GM12874 (cell line): ENCODE data around the gene NXPH3.
A peak's percentile ranks its signal among the peaks of the same experiment; 100 is the strongest.

ENCODE experiments used
- CTCF ChIP-seq: IDR thresholded peaks from 2 replicates; pipeline ENCODE4 v1.5.1; 2011; ENCODE audit warnings: low read depth, mild to moderate bottlenecking, control low read depth, low read length, moderate library complexity; ENCODE audit not compliant: insufficient read depth

NXPH3 gene

GRCh38 chr17:49551221-49552069 lies 24.2 kb upstream of the NXPH3 start:
- no peak for TF ChIP-seq CTCF

DNA sequence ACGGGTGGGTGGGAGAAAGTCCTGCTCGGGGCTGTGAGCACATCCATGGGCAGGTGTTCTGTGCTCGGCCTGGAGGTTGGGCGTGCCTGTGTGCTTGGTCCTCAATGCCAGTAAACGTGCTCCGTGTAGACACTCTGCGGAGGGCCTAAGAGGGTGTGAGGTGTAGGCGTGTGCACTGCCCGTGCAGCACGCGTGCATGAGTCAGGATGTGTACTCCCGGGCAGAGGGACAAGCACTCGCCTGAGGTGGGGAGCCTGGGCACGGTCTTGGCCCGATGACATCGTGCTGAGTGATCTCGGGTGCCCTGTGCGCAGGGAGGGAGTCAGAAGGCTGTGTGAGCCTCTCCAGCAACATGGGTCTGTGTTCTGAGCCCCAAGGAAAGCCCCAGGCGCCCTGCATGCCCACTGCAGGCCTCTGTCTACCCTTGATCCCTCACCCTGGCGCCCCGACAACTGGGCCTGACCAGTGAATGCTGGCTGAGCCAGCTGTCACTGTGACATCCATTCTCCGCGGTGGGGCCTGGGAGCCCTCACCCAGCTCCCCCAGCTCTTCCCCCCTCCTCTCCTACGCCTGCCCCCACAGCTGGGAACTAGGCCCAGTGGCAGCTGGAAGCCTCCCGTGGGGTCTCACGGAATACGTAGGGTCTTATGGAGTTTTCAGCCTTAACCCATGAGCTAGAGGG lies 23.5 kb upstream of the NXPH3 start:
- no peak for TF ChIP-seq CTCF

DNA sequence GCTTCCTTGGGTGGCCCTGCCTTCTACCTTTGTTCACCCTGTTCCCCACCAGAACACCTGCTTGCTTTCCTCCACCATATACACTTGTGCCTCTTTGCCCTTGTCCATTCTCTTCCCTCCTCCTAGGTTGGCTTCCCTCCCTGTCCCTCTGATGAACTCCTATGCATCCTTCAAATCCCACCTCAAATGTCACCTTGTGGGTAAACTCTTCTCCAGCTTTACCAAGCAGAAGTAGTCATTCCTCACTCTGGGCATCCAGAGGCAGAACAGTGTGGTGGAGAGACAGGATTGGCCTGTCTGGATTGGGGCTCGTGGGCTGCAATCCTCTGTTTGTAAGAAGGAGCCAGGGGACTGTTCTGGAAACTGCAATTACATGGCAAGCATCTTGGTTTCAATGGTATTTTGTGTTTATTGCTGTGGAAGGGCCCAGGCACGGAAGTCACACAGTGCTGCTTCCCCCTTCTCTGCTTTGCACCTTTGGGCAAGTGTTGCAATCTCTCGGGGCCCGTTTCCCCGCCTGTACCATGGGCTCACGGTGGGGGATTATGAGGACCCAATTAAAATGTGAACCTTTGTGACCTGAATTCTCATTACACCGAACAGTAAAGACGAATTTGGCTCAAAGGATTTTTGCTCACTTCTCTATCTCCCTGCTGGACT lies 21.9 kb upstream of the NXPH3 start:
- no peak for TF ChIP-seq CTCF

- TF ChIP-seq CTCF, result no peak
These were observed 20.8 kb upstream of the NXPH3 start for GRCh38 chr17:49554694-49555494.

DNA sequence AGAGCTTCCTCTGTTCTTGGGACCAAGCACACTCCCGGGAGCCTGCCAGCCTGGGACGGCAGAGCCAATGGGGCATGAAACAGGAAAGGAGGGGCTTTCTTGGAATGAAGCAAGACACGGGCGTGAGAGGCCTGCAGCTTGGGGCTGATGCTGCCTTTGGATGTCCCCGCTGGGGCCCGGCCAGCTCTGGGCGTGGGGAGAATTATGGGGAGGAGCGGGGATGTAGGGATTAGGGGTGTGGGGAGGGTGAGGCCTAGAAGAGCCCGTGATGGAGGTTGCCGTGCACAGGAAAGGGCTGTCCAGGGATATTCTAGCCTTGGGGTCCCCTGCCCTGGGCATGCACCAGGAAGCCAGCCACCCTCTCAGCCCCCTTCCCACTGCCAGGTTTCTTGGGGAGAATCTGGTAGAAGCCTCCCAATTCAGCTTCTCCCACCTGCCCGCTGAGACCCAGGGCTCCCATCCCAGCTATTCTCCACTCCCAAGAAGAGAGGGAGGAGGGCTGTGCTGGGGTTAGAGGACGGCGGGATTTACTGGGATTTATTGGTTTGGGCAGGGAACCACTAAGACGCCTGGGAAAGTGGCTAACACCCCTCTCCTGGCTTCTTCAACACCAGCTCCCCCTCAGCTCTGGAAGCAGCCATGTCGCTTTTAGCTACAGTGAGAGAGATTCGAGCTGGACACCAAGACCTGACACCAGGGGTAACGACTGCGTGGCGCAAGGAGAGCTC lies 20.0 kb upstream of the NXPH3 start:
- no peak for TF ChIP-seq CTCF

GRCh38 chr17:49556223-49556943 lies 19.3 kb upstream of the NXPH3 start:
- peak; percentile 99 for TF ChIP-seq CTCF
